Measurements from ENCODE around the gene CLPSL2.

Gene CLPSL2

GRCh38 chr6:35769211-35769610 lies 7.2 kb upstream of the CLPSL2 start:
- Mint-ChIP-seq H3K36me3 (ENCODE audit: low read depth) (no peaks in the 10 kb centered on the region), H3K27me3 (peaks cover 13% of the 10 kb centered on the region), H3K4me1 (ENCODE audit: low read depth) (no peaks in the 10 kb centered on the region), H3K27ac (no peak overlapping the region), H3K4me3 (no peak overlapping the region), H3K9me3 (no peaks in the 10 kb centered on the region)

DNA sequence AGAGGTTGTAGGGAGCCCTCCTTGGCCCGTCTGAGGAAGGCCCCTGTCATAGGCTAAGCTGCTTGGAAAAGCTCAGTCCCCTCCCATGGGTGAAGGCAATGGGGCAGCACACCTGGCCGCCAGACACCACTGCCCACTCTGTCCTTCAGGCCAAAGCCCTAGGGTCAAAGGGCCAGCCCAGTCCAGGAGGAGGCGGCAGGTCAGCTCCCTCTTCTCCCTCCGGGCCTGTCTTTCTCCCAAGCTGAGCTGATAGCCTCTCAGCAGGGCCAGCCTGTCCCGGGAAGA lies 5.1 kb upstream of the CLPSL2 start:
- Mint-ChIP-seq H3K27me3 (peaks cover 13% of the 10 kb centered on the region), H3K27ac (no peak overlapping the region), H3K4me3 (no peak overlapping the region), H3K9me3 (no peaks in the 10 kb centered on the region), H3K36me3 (ENCODE audit: low read depth) (no peaks in the 10 kb centered on the region), H3K4me1 (ENCODE audit: low read depth) (peaks cover 3% of the 10 kb centered on the region)

GRCh38 chr6:35774116-35774794 lies 2.1 kb upstream of the CLPSL2 start:
- Mint-ChIP-seq H3K27me3 (peaks cover 23% of the 10 kb centered on the region), H3K27ac (no peak overlapping the region), H3K9me3 (no peaks in the 10 kb centered on the region), H3K36me3 (ENCODE audit: low read depth) (no peaks in the 10 kb centered on the region), H3K4me1 (ENCODE audit: low read depth) (peaks cover 7% of the 10 kb centered on the region), H3K4me3 (no peak overlapping the region)

DNA sequence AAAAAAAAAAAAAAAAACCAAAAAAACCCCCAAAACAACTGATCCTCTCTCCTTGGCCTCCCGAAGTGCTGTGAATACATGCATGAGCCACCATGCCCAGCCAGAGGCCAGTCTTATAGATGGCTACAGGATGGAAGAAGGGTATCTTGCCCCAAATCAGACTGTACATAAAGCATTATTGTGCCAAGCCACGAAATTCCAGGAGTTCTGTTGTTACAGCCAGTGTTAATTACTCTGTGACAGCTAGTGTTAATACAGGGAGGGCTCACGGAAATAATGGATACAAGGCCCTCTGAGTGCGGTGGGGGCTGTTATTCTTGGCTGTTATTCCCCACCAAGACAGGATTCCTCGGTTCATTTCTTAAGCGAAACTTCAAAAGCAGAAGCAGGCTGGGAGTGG lies 1.4 kb upstream of the CLPSL2 start:
- no peaks in the 10 kb centered on the region for H3K36me3 Mint-ChIP-seq (ENCODE audit: low read depth)
- peaks cover 7% of the 10 kb centered on the region for H3K4me1 Mint-ChIP-seq (ENCODE audit: low read depth)
- H3K9me3 Mint-ChIP-seq: no peaks in the 10 kb centered on the region
- H3K27me3 Mint-ChIP-seq: peaks cover 23% of the 10 kb centered on the region
- no peak overlapping the region for H3K4me3 Mint-ChIP-seq
- H3K27ac Mint-ChIP-seq: no peak overlapping the region

DNA sequence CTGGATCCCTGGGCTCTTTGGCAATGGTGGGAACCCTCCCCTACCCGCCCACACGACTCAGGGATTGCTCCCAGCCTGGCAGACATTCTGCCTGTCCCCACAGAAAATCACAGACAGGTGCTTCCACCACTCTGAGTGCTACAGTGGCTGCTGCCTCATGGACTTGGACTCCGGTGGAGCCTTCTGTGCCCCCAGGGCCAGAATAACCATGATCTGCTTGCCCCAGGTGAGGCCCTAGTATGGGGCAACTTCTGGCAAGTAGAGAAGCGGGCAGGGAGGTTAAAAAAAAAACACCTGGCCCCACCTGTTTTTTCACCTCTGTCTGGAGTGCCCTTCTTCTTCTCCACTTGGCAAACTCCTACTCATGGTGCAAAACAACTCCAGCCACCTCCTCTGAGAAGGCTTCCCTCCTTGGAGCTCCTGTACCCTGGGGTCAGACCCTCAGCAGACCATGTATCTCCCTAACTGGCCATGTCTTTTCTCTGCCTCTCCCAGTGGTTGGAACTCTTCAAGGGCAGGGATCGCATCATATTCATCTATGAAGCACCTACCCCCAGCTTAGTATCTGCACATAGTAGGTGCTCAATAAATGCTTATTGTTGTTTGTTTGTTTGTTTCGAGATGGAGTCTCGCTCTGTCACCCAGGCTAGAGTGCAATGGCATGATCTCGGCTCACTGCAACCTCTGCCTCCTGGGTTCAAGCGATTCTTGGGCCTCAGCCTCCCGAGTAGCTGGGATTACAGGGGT lies 1.1 kb downstream of the CLPSL2 start:
- peak overlapping the region; percentile 33 for H3K4me3 Mint-ChIP-seq
- peaks cover 28% of the 10 kb centered on the region for H3K27me3 Mint-ChIP-seq
- H3K4me1 Mint-ChIP-seq (ENCODE audit: low read depth): peaks cover 7% of the 10 kb centered on the region
- H3K9me3 Mint-ChIP-seq: no peaks in the 10 kb centered on the region
- H3K27ac Mint-ChIP-seq: no peak overlapping the region
- H3K36me3 Mint-ChIP-seq (ENCODE audit: low read depth): no peaks in the 10 kb centered on the region

GRCh38 chr6:35778437-35778836 lies 2.0 kb downstream of the CLPSL2 start:
- no peak overlapping the region for H3K4me3 Mint-ChIP-seq
- peaks cover 28% of the 10 kb centered on the region for H3K27me3 Mint-ChIP-seq
- H3K4me1 Mint-ChIP-seq (ENCODE audit: low read depth): peaks cover 7% of the 10 kb centered on the region
- no peaks in the 10 kb centered on the region for H3K36me3 Mint-ChIP-seq (ENCODE audit: low read depth)
- no peak overlapping the region for H3K27ac Mint-ChIP-seq
- no peaks in the 10 kb centered on the region for H3K9me3 Mint-ChIP-seq

DNA sequence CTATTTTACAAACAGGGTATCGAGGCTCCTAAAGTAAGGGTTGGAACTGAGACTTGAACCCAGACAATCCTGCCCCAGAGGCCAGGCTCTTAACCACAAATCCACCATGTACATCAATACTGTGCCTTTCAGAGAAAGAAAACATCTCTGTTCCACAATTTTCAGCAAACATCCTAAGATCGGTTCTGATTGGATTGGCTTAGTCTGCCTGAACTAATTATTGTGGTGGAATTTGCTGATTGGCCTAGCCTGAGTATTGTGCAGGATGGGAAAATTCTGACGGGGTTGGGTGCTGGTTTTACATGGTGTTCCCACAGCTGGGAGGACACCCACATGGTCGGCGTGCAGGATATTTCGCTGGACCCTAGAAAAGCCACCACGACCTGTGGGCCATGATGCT lies 4.3 kb downstream of the CLPSL2 start, which contains the start of gene CLPSL1:
Gene CLPSL1 (plus strand): TSS at position 301 of the 400 bp plus-strand sequence. CDS start 92 bp downstream, at position 393.
- Mint-ChIP-seq H3K27me3 (peaks cover 32% of the 10 kb centered on the region), H3K4me3 (no peak within 1 kb of the TSS), H3K4me1 (ENCODE audit: low read depth) (peaks cover 5% of the 10 kb centered on the region), H3K36me3 (ENCODE audit: low read depth) (no peaks in the 10 kb centered on the region), H3K27ac (no peak within 1 kb of the TSS), H3K9me3 (no peaks in the 10 kb centered on the region)

DNA sequence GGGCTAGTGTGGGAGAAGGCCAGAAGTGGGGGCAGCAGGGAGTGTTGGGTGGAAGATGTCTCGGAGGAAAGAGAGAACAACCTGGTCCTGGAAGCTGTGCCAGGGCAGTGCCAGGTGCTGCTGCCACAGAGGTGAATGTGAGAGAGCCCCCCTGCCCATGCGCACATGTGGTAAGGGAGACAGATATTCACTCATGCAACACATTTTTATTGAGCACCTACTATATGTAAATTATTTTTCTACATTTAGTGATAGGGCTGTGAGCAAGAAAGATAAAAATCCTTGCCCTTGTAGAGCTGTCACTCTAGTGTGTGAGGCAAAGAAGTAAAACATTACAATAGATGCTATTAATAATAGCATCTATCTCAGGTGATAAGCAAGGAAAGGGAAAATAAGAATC lies 4.9 kb downstream of the CLPSL2 start:
- Mint-ChIP-seq H3K9me3 (no peaks in the 10 kb centered on the region), H3K4me1 (ENCODE audit: low read depth) (peaks cover 3% of the 10 kb centered on the region), H3K4me3 (no peak overlapping the region), H3K27me3 (peaks cover 31% of the 10 kb centered on the region), H3K27ac (no peak overlapping the region), H3K36me3 (ENCODE audit: low read depth) (no peaks in the 10 kb centered on the region)

GRCh38 chr6:35782424-35782823 lies 6.0 kb downstream of the CLPSL2 start:
- Mint-ChIP-seq H3K36me3 (ENCODE audit: low read depth) (no peaks in the 10 kb centered on the region), H3K9me3 (no peaks in the 10 kb centered on the region), H3K27ac (no peak overlapping the region), H3K27me3 (peaks cover 37% of the 10 kb centered on the region), H3K4me1 (ENCODE audit: low read depth) (no peaks in the 10 kb centered on the region), H3K4me3 (no peak overlapping the region)

DNA sequence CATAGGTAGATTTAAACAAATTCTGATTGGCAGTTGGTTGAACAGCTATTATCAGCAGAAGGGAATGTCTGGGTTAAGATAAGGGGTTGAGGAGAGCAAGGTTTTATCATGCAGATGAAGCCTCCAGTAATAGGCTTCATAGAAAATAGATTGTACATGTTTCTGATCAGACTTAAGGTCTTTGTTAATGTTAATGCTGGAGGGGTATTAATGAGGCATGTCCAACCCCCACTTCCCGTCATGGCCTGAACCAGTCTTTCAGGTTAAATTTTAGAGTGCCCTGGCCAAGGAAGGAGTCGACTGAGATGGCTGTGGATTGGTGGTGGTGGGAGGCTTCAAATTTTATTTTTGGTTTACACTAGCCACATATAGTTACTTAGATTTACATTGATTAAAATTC lies 7.8 kb downstream of the CLPSL2 start:
- Mint-ChIP-seq H3K27ac (no peak overlapping the region), H3K36me3 (ENCODE audit: low read depth) (no peaks in the 10 kb centered on the region), H3K27me3 (peaks cover 43% of the 10 kb centered on the region), H3K4me3 (no peak overlapping the region), H3K4me1 (ENCODE audit: low read depth) (no peaks in the 10 kb centered on the region), H3K9me3 (no peaks in the 10 kb centered on the region)

DNA sequence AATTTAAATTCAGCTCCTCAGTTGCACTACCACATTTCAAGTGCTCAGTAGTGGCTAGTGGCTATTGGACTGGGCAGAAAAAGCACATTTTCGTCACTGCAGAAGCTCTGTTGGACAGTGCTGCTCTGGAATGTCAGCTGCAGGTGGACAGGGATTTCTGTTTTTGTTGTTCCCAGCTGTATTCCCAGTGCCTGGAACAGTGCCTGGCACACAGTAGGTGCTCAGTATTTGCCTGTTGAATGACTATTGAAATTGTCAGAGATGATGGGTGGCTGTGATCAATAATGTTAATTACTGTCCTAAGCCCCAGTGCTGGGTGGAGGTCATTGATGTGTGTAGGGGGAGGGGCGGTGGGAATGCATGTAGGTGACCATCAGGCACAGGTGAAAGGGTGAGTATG lies 9.9 kb downstream of the CLPSL2 start:
- Mint-ChIP-seq H3K4me1 (ENCODE audit: low read depth) (no peaks in the 10 kb centered on the region), H3K27ac (no peak overlapping the region), H3K36me3 (ENCODE audit: low read depth) (no peaks in the 10 kb centered on the region), H3K27me3 (peaks cover 49% of the 10 kb centered on the region), H3K9me3 (no peaks in the 10 kb centered on the region), H3K4me3 (no peak overlapping the region)

- Mint-ChIP-seq H3K27me3 (peaks cover 46% of the 10 kb centered on the region), H3K9me3 (no peaks in the 10 kb centered on the region), H3K27ac (no peak overlapping the region), H3K36me3 (ENCODE audit: low read depth) (no peaks in the 10 kb centered on the region), H3K4me1 (ENCODE audit: low read depth) (no peaks in the 10 kb centered on the region), H3K4me3 (no peak overlapping the region)
Observed at GRCh38 chr6:35786810-35787209, 10.4 kb downstream of the CLPSL2 start.

DNA sequence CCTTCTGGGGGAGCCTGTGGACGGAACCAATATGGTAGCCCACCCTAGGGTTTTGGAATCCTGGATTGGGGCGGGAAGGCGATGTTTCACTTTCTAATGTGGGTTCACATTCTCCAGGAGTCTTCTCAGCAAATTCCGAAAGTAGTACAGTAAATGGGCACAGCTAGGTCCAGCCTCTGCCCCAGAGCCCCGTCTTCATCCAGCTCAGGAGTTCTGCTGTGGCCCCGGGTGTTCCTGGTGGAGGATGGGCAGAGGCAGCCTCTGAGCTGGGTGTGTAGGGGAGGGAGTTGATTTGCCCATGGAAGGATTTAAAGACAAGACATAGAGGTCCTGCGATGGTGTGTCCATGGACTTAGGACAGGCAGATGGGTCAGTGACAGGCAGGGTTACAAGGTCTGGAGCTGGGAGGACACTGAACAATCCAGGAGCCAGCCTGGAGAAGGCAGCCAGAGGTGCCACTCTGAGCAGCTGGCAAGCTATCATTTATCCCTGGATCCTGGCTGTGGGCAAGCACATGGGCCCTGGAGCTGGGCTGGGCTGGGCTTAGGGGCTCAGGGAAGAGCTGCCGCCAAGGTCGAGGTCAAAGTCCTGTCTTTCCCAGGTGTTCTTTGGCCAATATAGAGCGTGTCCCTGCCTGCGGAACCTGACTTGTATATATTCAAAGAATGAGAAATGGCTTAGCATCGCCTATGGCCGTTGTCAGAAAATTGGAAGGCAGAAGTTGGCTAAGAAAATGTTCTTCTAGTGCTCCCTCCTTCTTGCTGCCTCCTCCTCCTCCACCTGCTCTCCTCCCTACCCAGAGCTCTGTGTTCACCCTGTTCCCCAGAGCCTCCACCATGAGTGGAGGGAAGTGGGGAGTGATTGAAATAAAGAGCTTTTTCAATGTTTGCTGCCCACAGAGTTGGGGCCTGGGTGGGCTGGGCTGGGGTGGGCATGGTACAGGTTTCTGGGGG lies 11.1 kb downstream of the CLPSL2 start:
- Mint-ChIP-seq H3K27ac (no peak overlapping the region), H3K4me1 (ENCODE audit: low read depth) (no peaks in the 10 kb centered on the region), H3K36me3 (ENCODE audit: low read depth) (no peaks in the 10 kb centered on the region), H3K9me3 (no peaks in the 10 kb centered on the region), H3K27me3 (peaks cover 46% of the 10 kb centered on the region), H3K4me3 (no peak overlapping the region)

DNA sequence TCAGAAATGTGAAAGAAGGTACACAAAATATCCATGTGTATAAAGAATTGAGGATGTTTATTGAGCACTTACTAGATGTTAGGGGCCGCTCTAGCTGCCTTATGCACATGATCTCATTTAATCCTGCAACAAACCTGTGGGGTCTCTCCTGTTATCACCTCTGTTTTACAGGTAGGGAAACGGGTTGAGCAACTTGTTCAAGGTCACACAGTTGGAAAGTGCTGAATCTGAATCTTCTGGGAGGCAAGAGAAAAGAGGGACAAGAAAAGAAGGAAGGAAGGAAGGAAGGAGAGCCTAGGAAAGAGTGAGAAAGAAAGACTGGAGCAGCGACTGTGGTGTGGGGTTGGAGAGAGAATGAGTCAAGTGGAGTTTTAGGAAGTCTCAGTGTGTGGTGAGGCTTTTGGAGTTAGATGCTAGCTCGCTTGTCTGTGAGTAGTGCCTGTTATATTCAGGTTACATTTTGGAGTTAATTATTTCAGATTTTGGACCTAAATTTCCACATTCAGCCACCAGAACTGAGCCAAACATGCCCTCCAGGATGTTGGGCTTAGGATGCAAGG lies 12.1 kb downstream of the CLPSL2 start:
- Mint-ChIP-seq H3K27ac (no peak overlapping the region), H3K4me1 (ENCODE audit: low read depth) (no peaks in the 10 kb centered on the region), H3K27me3 (peaks cover 46% of the 10 kb centered on the region), H3K36me3 (ENCODE audit: low read depth) (no peaks in the 10 kb centered on the region), H3K4me3 (no peak overlapping the region), H3K9me3 (no peaks in the 10 kb centered on the region)

- peaks cover 36% of the 10 kb centered on the region for H3K27me3 Mint-ChIP-seq
- no peaks in the 10 kb centered on the region for H3K9me3 Mint-ChIP-seq
- no peak overlapping the region for H3K27ac Mint-ChIP-seq
- no peaks in the 10 kb centered on the region for H3K36me3 Mint-ChIP-seq (ENCODE audit: low read depth)
- no peaks in the 10 kb centered on the region for H3K4me1 Mint-ChIP-seq (ENCODE audit: low read depth)
- H3K4me3 Mint-ChIP-seq: no peak overlapping the region
Observed at GRCh38 chr6:35790683-35791082, 14.3 kb downstream of the CLPSL2 start.
